ENCODE results near the gene JPT2. TPM values are rescaled to one million over a fixed set of nuclear protein-coding genes. Genes with fewer than 3 reads are reported as not detected.

Gene JPT2
- total RNA-seq, 1 donor from 2014 or later: 48.7 TPM

- Mint-ChIP-seq H3K27ac (no peak overlapping the region), H3K4me1 (no peaks in the 10 kb centered on the region), H3K9me3 (no peaks in the 10 kb centered on the region), H3K4me3 (no peak overlapping the region), H3K27me3 (no peaks in the 10 kb centered on the region), H3K36me3 (ENCODE audit: low read depth) (peaks cover 67% of the 10 kb centered on the region)
- POLR2A ChIA-PET: interaction anchor here (0.6 kb wide), 1 partner anchor 26 kb away, joined by 3 read pairs; no protein-coding TSS in a partner anchor
- DNase-seq (no peak), ATAC-seq (ENCODE audit: low read depth) (no peak)
- intact Hi-C loops (cut with micrococcal nuclease): no loop called here
- CTCF ChIA-PET: no interaction called here
- TF ChIP-seq CTCF (IDR thresholded peaks at IDR 0.05): no peak
Measured at GRCh38 chr16:1746693-1747195, 68.7 kb downstream of the JPT2 start.

- POLR2A ChIA-PET: no interaction called here
- peaks cover 79% of the 10 kb centered on the region for H3K36me3 Mint-ChIP-seq (ENCODE audit: low read depth)
- H3K27me3 Mint-ChIP-seq: no peaks in the 10 kb centered on the region
- ATAC-seq (ENCODE audit: low read depth) (no peak), DNase-seq (no peak)
- H3K27ac Mint-ChIP-seq: no peak overlapping the region
- no peaks in the 10 kb centered on the region for H3K4me1 Mint-ChIP-seq
- no peak overlapping the region for H3K4me3 Mint-ChIP-seq
- no peak for TF ChIP-seq CTCF (IDR thresholded peaks at IDR 0.05)
- H3K9me3 Mint-ChIP-seq: no peaks in the 10 kb centered on the region
- CTCF ChIA-PET: no interaction called here
- intact Hi-C loops (cut with micrococcal nuclease): no loop called here
Measured at GRCh38 chr16:1747934-1748333, 69.9 kb downstream of the JPT2 start.

- ATAC-seq (ENCODE audit: low read depth): no peak
- Mint-ChIP-seq H3K27ac (no peak overlapping the region), H3K27me3 (no peaks in the 10 kb centered on the region), H3K36me3 (ENCODE audit: low read depth) (peaks cover 76% of the 10 kb centered on the region), H3K4me1 (no peaks in the 10 kb centered on the region), H3K9me3 (no peaks in the 10 kb centered on the region), H3K4me3 (no peak overlapping the region)
- CTCF ChIA-PET: no interaction called here
- no peak for DNase-seq
- no peak for TF ChIP-seq CTCF (IDR thresholded peaks at IDR 0.05)
- POLR2A ChIA-PET: interaction anchor here (0.7 to 1.0 kb wide), 2 partner anchors 22 to 502 kb away, joined by 3 to 4 read pairs; partner anchors contain the start of gene ECI1
- intact Hi-C loops (cut with micrococcal nuclease): no loop called here
Measured at GRCh38 chr16:1749152-1750117, 71.4 kb downstream of the JPT2 start.

Other genes with a start within 250 kb of the JPT2 start
- 0.24 and 0.33 TPM in 2 replicates for gene PERCC1, start 247.2 kb upstream of the JPT2 start, total RNA-seq
- 5.1 and 6.7 TPM in 2 replicates for gene CCDC154, start 233.7 kb upstream of the JPT2 start, total RNA-seq
- gene CLCN7, start 203.3 kb upstream of the JPT2 start, total RNA-seq: 127 and 144 TPM in 2 replicates
- not detected in 2 replicates for gene PTX4, start 189.3 kb upstream of the JPT2 start, total RNA-seq
- 72.9 and 78.8 TPM in 2 replicates for gene TELO2, start 184.9 kb upstream of the JPT2 start, total RNA-seq
- gene TMEM204, start 144.6 kb upstream of the JPT2 start, total RNA-seq: 0.18 TPM in 1 of 2 replicates, not detected in the other
- 9.8 and 11.1 TPM in 2 replicates for gene IFT140, start 66.2 kb upstream of the JPT2 start, total RNA-seq
- 16.9 and 22.4 TPM in 2 replicates for gene CRAMP1, start 65.9 kb upstream of the JPT2 start, total RNA-seq
- gene MAPK8IP3, start 27.9 kb downstream of the JPT2 start, total RNA-seq: 157 and 201 TPM in 2 replicates
- 54.1 and 57.8 TPM in 2 replicates for gene NME3, start 93.3 kb downstream of the JPT2 start, total RNA-seq
- 37.1 and 49.9 TPM in 2 replicates for gene EME2, start 94.5 kb downstream of the JPT2 start, total RNA-seq
- gene MRPS34, start 94.9 kb downstream of the JPT2 start, total RNA-seq: 60.9 and 65.1 TPM in 2 replicates
- gene SPSB3, start 104.3 kb downstream of the JPT2 start, total RNA-seq: 36.4 and 40.3 TPM in 2 replicates
- 53.7 and 54.2 TPM in 2 replicates for gene NUBP2, start 104.7 kb downstream of the JPT2 start, total RNA-seq
- gene IGFALS, start 115.4 kb downstream of the JPT2 start, total RNA-seq: not detected in 2 replicates
- 19.0 and 19.5 TPM in 2 replicates for gene HAGH, start 148.5 kb downstream of the JPT2 start, total RNA-seq
- gene FAHD1, start 148.9 kb downstream of the JPT2 start, total RNA-seq: 10.2 and 10.4 TPM in 2 replicates
- not detected in 2 replicates for gene MEIOB, start 193.9 kb downstream of the JPT2 start, total RNA-seq
- not detected in 2 replicates for gene HS3ST6, start 240.1 kb downstream of the JPT2 start, total RNA-seq